ENCODE data around the gene CHRNG.

GRCh38 chr2:232535761-232536530, 3.5 kb upstream of the CHRNG start:
- no peak for TF ChIP-seq MAX (IDR thresholded peaks at IDR 0.05)
- TF ChIP-seq EP300 (IDR thresholded peaks at IDR 0.05; ENCODE audit: borderline replicate concordance) = no peak
- no peak for TF ChIP-seq CEBPB (IDR thresholded peaks at IDR 0.05)
- TF ChIP-seq RAD21 (IDR thresholded peaks at IDR 0.05; ENCODE audit: low read depth) = no peak
- no peak for TF ChIP-seq EGR1 (IDR thresholded peaks at IDR 0.05)
